HG03442 (cell line): ENCODE measurements around the gene CNIH3.

Experiments
- ATAC-seq: cut with Tn5 transposase; IDR thresholded peaks from one replicate; pipeline ENCODE4 v1.9.1; 2021; ENCODE audit warnings: mild to moderate bottlenecking, moderate library complexity; ENCODE audit not compliant: unreplicated experiment

Gene CNIH3

GRCh38 chr1:224640587-224640986 is 24.5 kb downstream of the CNIH3 start:
- no peak for ATAC-seq

DNA sequence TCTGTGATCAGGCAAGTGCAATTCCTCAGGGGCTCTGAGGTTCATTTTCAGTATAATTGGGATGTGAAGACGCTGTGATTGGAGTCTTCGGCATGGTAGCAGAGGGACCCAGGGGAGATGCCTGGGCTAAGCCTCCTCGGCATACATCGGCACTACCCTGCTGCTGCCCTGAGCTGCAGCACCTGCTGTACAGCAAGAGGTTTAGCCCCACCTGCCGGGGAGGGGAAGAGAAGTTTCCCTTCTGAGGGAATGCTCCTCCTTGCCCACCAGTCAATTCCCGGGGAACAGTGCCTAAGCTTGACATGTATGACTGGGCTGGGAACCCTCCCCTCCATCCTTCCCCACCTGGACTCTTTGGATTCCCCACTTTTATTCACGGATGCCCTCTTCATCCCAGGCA is 24.9 kb downstream of the CNIH3 start:
- no peak for ATAC-seq

GRCh38 chr1:224643653-224644052 is 27.5 kb downstream of the CNIH3 start:
- ATAC-seq, result no peak

DNA sequence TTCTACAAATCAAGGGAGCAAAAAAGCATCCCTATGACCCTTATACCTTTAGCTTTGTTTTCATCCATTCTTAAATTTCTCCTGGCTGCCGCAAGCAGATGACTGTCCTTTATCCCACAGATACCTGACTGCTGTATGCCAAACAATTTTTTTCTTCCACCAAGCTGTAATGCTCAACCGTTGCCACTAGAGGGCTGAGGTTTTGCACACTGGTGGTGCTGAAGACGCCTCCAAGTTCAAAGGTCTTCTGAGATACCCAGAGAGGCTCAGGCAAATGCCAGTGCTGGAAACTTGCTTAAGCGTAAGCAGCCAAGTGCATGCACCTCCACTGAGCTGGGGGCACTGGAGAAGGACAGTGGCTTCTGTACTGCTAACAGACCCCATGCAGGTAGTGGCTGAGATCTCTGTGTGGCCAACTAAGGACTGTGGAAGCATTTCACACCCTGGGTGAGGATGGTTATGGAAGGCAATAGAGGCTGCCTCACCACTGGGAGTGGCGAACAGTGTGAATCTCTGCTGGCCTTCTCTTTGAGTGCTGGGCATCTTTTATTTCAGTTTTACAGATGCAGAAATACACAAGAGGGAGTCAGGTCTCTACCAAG is 28.5 kb downstream of the CNIH3 start:
- ATAC-seq, result peak; percentile 67

DNA sequence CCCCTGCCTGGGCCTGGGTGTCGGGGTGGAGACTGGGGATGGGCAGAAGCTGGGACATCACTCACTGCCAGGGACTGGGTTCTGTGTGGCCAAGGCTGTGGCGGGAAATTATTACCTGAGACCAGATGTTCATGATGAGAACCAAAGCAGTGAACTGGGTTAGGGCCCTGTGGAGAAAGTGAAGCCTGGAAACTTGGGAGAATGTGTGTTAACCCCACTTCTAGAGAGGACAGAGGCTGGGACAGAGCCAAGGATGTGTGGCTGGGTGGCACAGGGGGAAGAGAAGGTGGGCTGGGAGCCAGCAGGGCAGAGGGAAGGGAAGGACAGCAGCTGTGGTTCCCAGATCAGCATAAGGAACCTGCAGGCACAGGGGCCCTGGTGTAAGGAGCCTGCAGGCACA is 31.3 kb downstream of the CNIH3 start:
- ATAC-seq, result no peak

- ATAC-seq, result no peak
These were observed 34.2 kb downstream of the CNIH3 start for GRCh38 chr1:224650290-224650689.

DNA sequence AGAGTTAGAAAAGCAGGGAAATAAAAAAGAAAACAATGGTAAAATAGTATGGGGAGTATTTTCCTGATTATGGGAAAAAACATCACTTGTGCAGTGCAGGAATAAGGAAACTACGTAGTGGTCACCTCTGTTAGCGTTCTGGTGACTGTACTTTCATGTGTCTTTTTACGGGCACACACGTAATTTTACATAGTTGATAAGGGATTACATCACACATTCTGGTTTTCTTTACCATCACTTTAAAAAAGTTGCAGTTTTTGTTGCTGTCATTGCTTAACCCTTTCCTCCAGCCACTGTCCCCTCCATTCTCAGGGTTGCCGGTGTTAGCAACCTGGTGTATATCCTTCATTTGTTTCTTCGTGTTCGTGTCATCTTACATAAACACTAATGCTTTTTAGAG is 35.1 kb downstream of the CNIH3 start:
- no peak for ATAC-seq

DNA sequence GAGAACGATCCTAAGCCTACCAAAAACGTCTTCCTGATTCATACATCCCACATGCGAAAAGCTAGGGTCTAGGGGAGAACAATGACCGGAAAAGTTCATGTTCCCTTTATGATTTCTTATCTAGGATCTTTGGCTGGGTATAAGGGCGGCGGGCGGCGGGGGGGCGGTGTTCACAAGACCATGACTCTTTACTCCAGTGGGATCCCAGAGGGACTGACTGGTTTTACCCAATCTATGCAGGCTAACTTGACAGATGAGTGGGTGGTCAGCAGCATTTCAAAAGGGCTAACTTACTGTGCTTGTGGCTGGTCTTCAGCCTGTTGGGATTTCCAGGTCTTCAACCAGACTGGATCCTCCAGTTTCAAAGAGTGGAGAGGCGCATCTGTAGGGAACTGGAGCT is 40.3 kb downstream of the CNIH3 start:
- ATAC-seq, result no peak

- ATAC-seq, result no peak
These were observed 44.0 kb downstream of the CNIH3 start for GRCh38 chr1:224660074-224660473.

DNA sequence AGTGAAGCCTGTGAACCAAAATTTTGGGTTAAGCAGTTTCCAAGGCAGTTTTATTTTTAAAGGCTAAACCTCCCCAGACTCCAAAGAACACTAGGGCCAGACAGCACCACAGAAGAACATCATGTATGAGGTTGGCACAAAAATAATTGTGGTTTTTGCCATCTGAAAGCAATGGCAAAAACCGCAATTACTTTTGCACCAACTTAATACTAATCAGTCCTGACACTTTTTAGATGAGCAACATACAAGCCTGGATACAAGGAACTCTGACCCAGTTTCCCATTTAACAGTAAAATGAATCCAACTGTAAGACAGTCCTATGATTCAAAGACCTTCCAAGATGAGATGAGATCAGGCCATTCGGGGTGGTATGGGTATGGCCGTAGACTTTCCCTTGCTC is 46.8 kb downstream of the CNIH3 start:
- ATAC-seq, result no peak

GRCh38 chr1:224665016-224665415 is 48.9 kb downstream of the CNIH3 start:
- ATAC-seq, result no peak

DNA sequence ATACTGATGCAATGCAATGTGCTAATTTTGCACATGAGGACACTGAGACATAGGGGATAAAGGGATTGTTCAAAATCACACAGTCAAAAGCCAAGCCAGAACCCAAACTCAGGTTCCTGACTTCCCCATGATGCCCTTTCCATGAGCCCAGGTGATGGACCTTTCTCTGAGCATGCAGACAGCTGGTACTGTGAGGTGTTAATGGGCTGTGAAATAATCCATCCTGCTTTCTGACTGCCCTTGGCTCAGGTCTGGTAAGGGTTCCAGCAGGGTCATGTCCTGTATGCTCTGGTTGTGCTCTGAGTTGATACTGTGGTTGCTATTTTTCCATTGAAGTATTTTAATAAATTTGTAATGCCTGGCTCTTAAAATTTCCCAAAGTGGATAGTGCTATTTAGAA is 50.0 kb downstream of the CNIH3 start:
- ATAC-seq, result no peak

DNA sequence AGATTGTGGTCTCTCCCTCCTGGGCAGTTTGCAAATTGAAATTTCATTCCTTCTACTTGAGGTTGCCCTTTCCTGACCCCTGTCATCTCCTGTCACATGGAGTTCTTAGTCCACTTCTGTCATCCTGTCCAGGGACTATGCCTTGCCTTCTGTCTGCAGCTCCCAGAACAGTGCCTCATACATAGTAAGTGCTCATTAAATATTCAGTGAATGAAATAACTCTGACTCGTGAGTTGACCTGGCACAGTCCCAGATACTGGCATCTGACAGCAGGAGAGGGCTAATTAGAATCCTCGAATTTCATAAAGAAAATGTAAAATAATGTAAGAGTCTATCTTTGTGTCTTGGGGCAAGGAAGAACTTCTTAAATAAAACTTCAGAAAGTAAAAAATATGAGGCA is 50.8 kb downstream of the CNIH3 start:
- ATAC-seq, result no peak

GRCh38 chr1:224668984-224669383 is 52.9 kb downstream of the CNIH3 start:
- ATAC-seq, result no peak

DNA sequence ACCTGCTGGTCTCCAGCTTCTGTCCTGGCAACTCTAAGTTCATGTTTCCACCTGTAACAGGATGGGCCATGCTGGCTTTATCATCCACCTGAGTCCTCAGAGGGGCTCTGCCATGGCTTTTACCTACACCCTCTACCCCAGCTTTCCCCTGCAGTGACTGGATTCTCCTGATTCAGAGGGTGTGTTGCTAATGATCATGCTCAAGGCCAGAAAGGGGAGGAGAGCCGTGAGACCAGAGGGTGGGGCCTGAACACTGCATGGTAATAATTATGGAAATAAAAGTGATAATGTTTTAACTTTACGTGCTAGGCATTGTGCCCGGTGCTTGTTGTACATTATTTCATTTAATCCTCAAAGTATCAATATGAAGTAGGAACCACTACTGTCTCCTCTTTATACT is 53.3 kb downstream of the CNIH3 start:
- ATAC-seq, result no peak

GRCh38 chr1:224670506-224670905 is 54.4 kb downstream of the CNIH3 start:
- no peak for ATAC-seq

DNA sequence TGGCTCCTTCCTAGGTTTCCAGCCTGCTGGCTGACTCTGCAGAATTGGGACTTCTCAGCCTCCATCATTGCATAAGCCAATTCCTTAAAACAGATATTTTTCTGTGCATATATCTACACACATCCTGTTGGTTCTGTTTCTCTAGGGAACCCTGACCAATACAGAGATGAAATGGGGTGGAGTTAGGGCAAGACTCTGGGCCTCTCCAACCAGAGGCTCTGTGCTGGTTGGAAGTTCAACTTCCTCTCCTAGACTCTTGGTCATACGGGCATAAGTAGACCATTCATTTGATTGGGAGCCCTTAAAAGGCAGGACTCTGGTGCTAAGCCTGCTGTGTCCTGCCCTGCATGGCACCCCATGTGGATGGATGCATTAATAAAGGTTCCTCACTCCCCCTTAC is 55.0 kb downstream of the CNIH3 start:
- ATAC-seq, result no peak

DNA sequence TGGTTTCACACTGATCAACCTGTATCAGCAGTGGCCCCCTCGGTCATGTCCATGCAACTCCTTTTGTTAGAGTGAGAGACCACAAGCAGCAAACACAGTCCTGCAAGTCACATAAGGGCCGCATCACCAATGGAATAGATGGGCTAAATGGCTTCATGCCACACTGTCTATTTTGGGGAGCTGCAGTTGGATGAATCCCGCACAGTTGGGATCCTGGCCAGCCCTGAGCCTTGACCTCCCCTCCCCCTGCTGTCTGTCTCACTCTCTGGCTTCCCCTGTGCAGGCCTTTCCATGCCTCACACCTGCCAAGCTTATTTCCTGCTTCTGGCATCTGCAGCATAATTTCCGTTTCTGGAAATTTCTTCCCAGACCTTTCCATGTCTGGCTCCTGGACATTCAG is 57.0 kb downstream of the CNIH3 start:
- ATAC-seq, result no peak

GRCh38 chr1:224675590-224675989 is 59.5 kb downstream of the CNIH3 start:
- peak; percentile 56 for ATAC-seq

DNA sequence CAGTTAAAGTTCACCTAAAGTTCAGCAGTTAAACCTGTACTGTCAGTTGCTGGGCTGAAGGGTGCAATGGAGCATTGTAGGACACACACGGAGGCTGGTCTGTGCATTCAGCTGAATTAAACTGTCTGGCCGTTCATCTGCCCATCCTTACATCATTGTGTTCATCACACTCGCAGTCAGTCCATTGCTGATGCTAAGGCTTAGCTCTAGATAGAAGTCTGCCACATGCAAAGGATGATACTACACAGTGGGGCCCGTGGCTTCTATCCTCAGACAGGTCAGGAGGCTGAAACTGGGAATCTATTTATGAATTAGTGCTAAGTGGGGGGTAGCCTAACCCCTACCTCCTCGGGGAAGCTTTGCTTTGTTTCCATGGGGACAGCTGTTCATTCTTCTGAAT is 60.4 kb downstream of the CNIH3 start:
- no peak for ATAC-seq

DNA sequence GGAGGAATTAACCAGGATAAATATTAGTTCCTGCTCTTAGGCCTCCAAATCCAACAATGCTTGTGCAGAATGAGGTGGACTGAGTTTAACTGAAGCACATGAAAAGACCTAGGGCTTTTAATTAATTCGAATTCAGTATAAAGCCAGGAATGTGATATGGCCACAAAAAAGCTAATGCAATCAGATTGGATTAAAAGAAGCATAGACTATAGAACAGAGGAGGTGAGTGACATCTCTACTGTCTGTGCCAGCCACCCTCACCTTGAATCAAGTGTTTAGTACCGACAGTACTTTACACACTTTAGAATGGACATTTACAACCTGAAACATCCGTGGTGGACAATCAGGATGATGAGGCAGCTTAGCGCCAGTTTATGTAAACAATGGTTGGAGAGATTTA is 62.1 kb downstream of the CNIH3 start:
- ATAC-seq, result no peak

GRCh38 chr1:224679606-224680005 is 63.5 kb downstream of the CNIH3 start:
- ATAC-seq, result no peak

DNA sequence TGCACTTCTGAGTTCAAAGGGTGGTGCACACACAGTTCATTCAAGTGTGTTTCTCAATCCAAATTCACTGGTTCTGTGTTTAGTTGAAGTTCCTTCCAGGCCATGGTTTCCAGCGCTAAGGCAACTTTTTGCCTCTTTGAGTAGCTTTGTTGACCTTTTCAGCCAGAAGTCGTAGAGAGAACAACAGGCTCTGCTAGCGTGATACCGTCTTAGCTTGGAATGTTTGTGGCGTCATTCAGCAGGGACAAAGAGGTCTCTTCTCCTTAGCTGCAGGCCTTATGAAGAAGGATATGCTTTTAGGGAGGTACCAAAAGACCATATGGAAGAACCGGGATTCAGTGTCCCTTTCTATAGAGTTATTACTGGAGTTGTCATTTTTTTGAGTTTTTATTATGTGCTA is 65.7 kb downstream of the CNIH3 start:
- no peak for ATAC-seq

DNA sequence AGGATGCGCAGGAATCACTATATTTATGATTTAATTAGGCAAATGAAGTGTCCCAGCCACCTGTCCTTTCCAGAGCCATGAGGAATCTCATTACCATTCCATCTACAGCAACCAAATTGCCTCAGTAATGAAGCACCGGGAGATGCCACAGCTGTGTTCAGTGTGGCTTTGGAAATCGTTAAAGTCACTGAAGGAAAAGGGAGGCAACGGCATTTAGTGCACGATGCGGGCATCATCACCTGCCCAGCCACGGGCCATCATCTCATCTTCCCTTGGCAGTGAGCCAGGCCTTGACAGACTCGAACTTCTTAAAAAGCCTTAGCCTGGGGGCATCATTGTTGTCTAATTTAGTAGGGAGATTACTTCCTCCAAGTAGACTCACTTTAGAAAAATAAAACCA is 67.8 kb downstream of the CNIH3 start:
- ATAC-seq, result no peak
